GM06990 (cell line): ENCODE measurements around the gene PIH1D1.

Experiments
- DNase-seq: peaks from one replicate; pipeline ENCODE4 v3.0.0-alpha.2; 2011; ENCODE audit not compliant: insufficient read length; ENCODE audit errors: extremely low read depth
- H3K27me3 ChIP-seq: replicated peaks from 2 replicates; pipeline ENCODE4 v1.6.0; 2011; ENCODE audit warnings: low read length; ENCODE audit not compliant: control insufficient read depth, insufficient read depth
- H3K36me3 ChIP-seq: 2 replicates; pipeline ENCODE4 v1.5.1; 2011; ENCODE audit warnings: low read length; ENCODE audit not compliant: control insufficient read depth, insufficient read depth
- H3K4me3 ChIP-seq: replicated peaks from 2 replicates; pipeline ENCODE4 v1.5.1; 2011; ENCODE audit warnings: low read depth, mild to moderate bottlenecking, control low read depth, low read length
- CTCF ChIP-seq: IDR thresholded peaks from 2 replicates; pipeline ENCODE4 v1.5.1; 2011; ENCODE audit warnings: low read length, control low read depth, mild to moderate bottlenecking, inconsistent platforms; ENCODE audit not compliant: insufficient read depth, poor library complexity, severe bottlenecking

PIH1D1 gene

GRCh38 chr19:49403404-49404187 is 48.0 kb downstream of the PIH1D1 start:
- TF ChIP-seq CTCF, result no peak
- DNase-seq, result peak; percentile 64
- H3K4me3 ChIP-seq, result no peak overlapping the region

GRCh38 chr19:49400029-49400428 is 51.6 kb downstream of the PIH1D1 start:
- Histone ChIP-seq H3K4me3 (no peak overlapping the region), H3K36me3 (no peaks in the 10 kb centered on the region), H3K27me3 (no peaks in the 10 kb centered on the region)
- TF ChIP-seq CTCF, result no peak
- no peak for DNase-seq

More at GRCh38 chr19:49403404-49404187, 48.0 kb downstream of the PIH1D1 start:
- Histone ChIP-seq H3K36me3 (no peaks in the 10 kb centered on the region), H3K27me3 (no peaks in the 10 kb centered on the region)

- H3K27me3 ChIP-seq, result no peaks in the 10 kb centered on the region
- TF ChIP-seq CTCF, result no peak
- DNase-seq, result no peak
- no peaks in the 10 kb centered on the region for H3K36me3 ChIP-seq
- H3K4me3 ChIP-seq, result no peak overlapping the region
Measured at GRCh38 chr19:49398931-49399330, 52.7 kb downstream of the PIH1D1 start.

GRCh38 chr19:49398001-49398615 is 53.5 kb downstream of the PIH1D1 start:
- TF ChIP-seq CTCF, result no peak
- no peak overlapping the region for H3K4me3 ChIP-seq
- no peaks in the 10 kb centered on the region for H3K27me3 ChIP-seq
- H3K36me3 ChIP-seq, result no peaks in the 10 kb centered on the region
- DNase-seq, result no peak

GRCh38 chr19:49396738-49397505 is 54.7 kb downstream of the PIH1D1 start:
- no peak overlapping the region for H3K4me3 ChIP-seq
- TF ChIP-seq CTCF, result no peak
- H3K27me3 ChIP-seq, result no peaks in the 10 kb centered on the region
- H3K36me3 ChIP-seq, result no peaks in the 10 kb centered on the region
- no peak for DNase-seq
